GM21723 (cell line): Measurements from ENCODE around the gene SPATA1.
"Not testable (repeated sequence)": the region's sequence is repeated elsewhere in the genome, so short reads cannot be mapped to it uniquely, and the experiment has no call there.

Experiments used
- ATAC-seq: cut with Tn5 transposase; IDR thresholded peaks from one replicate; pipeline ENCODE4 v1.9.1; 2021; ENCODE audit warnings: mild to moderate bottlenecking, moderate library complexity; ENCODE audit not compliant: unreplicated experiment

Gene SPATA1

DNA sequence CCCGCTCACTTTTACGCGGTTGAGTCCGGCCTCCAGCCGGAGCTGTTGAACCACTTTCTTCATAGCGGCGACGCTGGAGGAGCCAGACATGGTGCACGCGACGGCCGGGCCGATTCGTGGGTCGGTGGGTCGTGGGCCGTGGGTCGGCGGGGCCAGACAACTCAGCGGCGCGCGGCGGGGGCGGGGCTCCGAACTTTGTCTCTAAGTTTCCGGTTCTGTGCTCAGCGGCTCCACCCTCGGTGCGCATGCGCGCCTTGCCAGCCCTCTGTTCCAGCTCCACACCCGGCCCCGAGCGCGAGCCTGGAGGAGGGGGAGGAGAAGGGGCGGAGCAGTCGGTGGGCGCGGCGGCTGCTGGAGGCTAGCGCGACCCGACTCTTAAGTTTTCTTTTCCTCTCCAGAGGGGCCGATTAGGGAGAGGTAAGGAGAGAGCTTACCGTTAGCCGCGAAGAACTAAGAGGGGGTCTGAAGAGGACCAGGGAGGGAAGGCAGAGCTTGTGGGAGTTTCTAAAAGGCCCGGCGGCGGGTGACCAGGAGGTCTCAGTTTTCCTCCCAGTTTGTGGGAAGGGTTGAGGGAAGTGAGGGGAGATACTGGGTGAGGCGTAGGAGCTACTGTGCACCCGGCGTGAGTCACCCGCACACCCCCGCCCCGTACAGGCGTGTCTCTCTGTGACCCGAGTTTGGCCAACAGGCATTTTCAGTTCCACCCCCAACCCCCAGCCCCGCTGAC is at the start of gene SPATA1, which contains the start of gene GNG5:
Gene SPATA1 (plus strand): TSS at position 385 of the 727 bp plus-strand sequence. CDS start 9,974 bp downstream, outside the sequence.
Gene GNG5 (minus strand): TSS at position 580 of the 727 bp plus-strand sequence. CDS start 490 bp downstream, at position 90.
- ATAC-seq = peak; percentile 82

GRCh38 chr1:84462118-84462517 is 44.1 kb upstream of the SPATA1 start:
- ATAC-seq = no peak

DNA sequence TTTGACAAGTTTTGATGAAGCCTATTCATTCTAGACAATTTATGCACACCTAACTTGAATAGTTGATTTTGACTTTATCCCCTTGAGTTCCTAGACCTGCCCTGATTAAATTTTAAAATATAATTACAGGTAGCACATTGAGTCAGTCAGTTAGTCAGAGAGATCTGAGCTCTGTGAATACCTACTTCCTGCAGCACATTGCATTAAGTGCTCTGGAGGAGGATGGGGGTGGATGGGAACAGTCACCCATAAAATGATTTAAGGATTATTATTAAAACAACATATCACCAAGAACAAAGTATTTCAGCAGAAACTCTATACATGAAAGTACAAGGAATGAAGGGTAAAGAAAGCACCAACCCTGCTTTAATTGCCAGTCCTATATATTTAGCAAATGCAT is 38.9 kb upstream of the SPATA1 start:
- no peak for ATAC-seq

DNA sequence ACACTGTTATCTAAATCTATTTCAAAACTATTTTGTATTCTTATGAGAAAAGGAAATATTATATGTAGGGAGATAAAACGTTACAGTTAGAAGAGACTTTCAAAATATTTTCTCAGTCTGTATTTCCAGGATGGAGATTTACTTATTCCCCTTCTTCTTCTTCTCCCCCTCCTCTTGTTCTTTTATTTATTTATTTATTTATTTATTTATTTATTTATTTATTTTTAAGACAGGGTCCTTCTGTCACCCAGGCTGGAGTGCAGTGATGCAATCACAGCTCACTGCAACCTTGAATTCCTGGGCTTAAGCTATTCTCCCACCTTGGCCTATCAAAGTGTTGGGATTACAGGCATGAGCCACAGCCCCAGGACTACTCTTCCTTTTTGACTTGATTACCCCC is 30.0 kb upstream of the SPATA1 start:
- ATAC-seq = no peak

- peak; percentile 97 for ATAC-seq
Observed at GRCh38 chr1:84478876-84479868, 27.0 kb upstream of the SPATA1 start, which contains the start of gene RPF1. TSS of gene RPF1 (plus strand) at chr1:84479266. CDS start at chr1:84479282, 16 bp downstream.

DNA sequence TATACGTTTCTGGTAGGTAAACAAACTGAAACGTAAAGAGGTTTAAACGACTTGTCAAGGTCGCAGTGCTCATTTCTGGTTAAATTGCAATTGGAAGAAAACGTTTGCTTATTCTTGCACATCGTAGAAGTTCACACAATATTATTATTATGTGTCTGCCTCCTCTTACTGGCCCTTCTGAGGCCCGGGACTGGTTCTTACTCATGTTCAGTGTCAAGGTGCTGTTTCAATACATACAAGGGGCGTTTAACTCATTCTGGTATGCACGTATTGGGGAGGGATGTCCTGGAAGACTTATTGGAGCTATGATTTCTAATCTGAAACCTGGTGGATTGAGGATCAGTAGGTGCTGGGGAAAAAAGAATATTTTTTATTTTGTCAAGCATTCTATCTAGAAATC is 26.2 kb upstream of the SPATA1 start:
- peak; percentile 24 for ATAC-seq

DNA sequence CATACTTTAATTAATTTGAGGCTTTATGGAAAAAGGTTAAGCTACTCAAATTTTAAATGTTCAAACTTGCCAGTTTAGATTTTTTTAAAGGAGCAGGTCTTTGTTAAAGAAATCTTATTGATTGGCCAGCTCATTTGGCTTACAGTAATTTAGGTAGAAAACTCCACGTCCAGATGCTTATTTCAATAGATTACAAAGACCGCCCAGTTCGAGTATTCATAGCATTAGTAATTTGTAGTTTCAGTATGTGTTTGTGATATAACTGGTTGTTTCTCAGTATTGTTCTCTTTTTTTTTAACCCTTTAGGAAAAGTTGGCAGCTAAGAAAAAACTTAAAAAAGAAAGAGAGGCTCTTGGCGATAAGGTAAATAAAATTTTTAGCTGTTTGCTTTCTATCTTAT is 25.5 kb upstream of the SPATA1 start:
- ATAC-seq = no peak

DNA sequence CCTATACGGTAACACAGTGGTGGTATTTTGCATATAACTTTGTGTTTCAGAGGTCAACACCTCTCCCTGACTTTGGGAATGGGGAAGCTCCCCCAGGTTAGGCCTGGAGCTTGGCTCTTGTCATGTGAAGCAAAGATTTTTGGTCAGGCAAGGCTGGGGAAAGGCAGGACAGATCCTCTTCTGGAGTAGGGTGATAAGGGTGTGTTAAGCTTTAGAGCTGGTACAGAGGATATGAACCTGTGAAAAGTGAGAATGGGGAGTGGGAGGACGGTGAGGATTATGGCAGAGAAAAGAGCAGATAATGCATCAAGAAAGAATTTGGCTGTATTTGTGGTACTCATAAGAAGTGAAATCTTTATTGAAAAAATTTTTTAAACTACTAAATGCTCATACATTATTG is 24.9 kb upstream of the SPATA1 start:
- no peak for ATAC-seq

DNA sequence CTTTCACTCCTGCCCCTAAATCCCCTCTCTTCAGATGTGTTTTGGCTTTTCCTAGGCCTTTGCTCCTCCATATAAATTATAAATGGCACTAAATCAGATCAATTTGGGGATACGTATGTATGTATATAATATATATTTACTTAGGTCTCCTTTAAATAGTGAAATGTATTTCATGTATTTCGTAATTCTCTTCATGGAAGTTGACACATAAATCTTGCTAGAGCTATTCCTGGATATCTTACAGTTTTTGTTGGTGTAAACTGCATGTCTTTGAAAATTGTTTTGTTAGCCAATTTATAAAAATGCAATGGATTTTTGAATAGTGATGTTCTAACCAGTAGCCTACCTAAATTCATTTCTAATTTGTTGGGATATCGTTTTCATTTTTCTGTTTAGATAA is 18.1 kb upstream of the SPATA1 start:
- ATAC-seq = no peak

DNA sequence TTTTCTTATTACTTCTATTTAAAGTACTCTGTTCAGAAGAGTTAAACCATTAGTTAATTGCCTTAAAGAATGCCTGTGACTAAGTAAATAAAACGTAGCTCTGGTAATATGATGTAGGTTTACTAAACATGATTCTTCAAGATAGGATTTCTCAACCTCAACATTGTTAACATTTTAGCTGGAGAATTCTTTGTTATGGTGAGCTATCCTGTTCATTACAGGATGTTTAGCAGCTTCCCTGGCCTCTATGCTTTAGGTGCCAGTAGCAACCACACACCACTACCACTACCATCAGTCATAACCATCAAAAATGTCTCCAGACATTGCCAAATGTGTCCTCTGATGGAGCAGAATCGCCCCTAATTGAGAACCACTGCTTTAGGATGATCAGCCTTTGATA is 16.4 kb upstream of the SPATA1 start:
- no peak for ATAC-seq

DNA sequence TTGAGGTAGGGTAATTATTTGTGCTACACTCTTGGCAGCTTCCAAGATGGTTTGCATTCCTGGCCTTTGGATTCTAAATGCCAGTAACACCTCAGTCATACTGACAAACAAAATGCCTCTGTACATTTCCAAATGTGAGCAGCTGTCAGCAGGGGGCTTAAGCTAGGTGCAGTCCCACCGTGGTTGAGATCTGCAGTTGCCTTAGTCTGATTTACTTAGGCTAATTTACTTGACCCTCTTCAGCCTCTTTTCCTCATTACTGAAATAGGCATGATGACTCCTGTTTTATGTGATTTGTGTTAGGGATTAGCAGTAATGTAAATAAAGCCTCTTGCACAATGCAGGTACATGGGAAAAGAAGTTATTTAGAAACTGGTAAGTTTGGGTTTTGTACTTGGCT is 13.5 kb upstream of the SPATA1 start:
- no peak for ATAC-seq

- ATAC-seq = peak; percentile 38
Observed at GRCh38 chr1:84493747-84494146, 12.4 kb upstream of the SPATA1 start.

- no peak for ATAC-seq
Observed at GRCh38 chr1:84496498-84496897, 9.7 kb upstream of the SPATA1 start.

- no peak for ATAC-seq
Observed at GRCh38 chr1:84497631-84498275, 8.4 kb upstream of the SPATA1 start.

- ATAC-seq = no peak
Observed at GRCh38 chr1:84502927-84503326, 3.3 kb upstream of the SPATA1 start.

- ATAC-seq = no peak
Observed at GRCh38 chr1:84504580-84505492, 1.4 kb upstream of the SPATA1 start.

- ATAC-seq = peak; percentile 37
Observed at GRCh38 chr1:84505493-84506001, 639 bp upstream of the SPATA1 start.

DNA sequence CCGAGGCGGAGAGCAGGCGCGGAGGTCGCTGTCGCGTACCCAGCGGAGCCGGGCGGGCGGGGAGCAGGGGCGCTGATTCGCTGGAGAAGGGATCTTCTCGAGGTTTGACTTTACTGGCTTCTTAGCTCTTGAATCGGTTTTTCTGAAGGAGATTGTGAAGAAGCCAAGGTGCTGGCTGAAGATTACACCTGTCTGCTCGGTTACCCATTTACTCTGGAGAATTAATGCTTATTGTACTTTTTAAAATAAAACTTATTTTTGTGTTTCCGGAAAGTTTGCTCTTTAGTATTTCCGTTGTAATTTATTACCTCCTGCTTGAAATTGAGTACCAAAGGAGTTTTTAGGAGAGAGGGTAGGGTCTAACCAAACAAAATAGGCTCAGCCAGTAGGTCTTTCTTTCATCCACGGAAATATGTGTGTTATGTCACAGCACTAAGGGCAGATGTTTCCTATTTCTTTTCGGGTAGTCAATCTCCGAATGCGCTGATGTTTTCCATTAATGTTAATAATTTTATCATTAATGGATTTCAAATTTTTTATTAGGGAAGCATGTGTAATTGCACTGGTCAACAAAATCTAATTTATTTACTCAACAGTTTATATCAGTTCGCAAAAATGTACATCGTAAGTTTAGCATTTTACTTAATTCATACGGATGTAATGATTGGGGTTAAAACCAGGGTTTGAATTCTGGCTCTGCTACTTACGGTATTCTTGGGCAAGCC is 705 bp downstream of the SPATA1 start:
- ATAC-seq = no peak

DNA sequence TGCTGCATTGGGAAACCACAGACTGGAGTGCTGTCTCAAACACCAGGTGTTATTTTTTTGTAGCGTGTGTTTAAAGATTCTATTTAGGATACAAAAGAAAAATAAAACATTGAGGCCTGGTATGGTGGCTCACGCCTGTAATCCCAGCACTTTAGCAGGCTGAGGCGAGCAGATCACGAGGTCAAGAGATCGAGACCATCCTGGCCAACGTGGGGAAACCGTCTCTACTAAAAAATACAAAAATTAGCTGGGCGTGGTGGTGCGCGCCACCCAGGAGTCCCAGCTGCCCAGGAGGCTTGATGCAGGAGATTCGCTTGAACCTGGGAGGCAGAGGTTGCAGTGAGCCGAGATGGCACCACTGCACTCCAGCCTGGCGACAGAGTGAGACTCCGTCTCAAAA is 1.7 kb downstream of the SPATA1 start:
- not testable (repeated sequence) for ATAC-seq
